Bronchial epithelial cell (primary cell): Measurements from ENCODE around the gene CRACR2A. TPM values are rescaled to one million over a fixed set of nuclear protein-coding genes. Genes with fewer than 3 reads are reported as not detected.

Experiments
- DNase-seq: peaks from one replicate; pipeline ENCODE4 v3.0.0-alpha.2; 2010; ENCODE audit warnings: low read depth
- FAIRE-seq: peaks from 2 replicates; lab custom pipeline; 2011; peaks lifted over from hg19 to GRCh38; lab: Jason Lieb, UNC
- H3K27me3 ChIP-seq: 2 replicates; pipeline ENCODE4 v1.5.1; 2011; ENCODE audit warnings: low read length; ENCODE audit not compliant: control insufficient read depth, insufficient read depth
- H3K36me3 ChIP-seq: 2 replicates; pipeline ENCODE4 v1.5.1; 2011; ENCODE audit warnings: low read length; ENCODE audit not compliant: control insufficient read depth, insufficient read depth
- H3K4me3 ChIP-seq: 2 replicates; pipeline ENCODE4 v1.5.1; 2011; ENCODE audit warnings: mild to moderate bottlenecking, low read depth, low read length, control low read depth
- CTCF ChIP-seq: IDR thresholded peaks from 2 replicates; pipeline ENCODE4 v1.5.1; 2011; ENCODE audit warnings: mild to moderate bottlenecking, moderate library complexity, low read length, control low read depth, inconsistent platforms; ENCODE audit not compliant: insufficient read depth, severe bottlenecking
- total RNA-seq: library from RNA; depleted of rRNA; stranded (reverse); fragments of >200 nt; gene quantifications from 2 replicates; pipeline ENCODE4 v1.2.1, GENCODE V29; 2014

CRACR2A gene
- total RNA-seq, 1 donor from 2014 or later: 1.1 TPM

GRCh38 chr12:3757261-3757660 lies 4.4 kb upstream of the CRACR2A start:
- DNase-seq (no peak), FAIRE-seq (peak; percentile 23)
- Histone ChIP-seq H3K4me3 (no peak overlapping the region), H3K36me3 (no peaks in the 10 kb centered on the region), H3K27me3 (peaks cover 2% of the 10 kb centered on the region)
- no peak for TF ChIP-seq CTCF

DNA sequence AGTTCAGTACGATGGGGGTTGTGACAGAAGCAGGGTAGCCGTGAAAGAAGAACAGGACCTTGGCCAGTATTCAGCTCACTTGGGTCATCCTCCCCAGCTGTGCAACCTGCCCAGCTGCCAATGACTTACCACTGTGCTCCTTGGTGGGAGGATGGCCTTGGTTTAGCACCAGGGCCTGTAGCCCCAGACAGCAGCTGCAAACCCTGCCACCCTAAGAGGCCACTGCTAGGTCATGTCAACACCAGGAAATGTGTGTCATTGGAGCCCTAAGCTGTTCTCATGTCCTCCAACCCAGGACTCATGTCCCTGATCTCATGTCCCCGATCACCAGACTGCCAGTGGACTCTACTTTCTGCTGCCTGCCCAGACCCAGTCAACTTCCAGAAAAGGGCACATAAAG lies 3.0 kb upstream of the CRACR2A start:
- no peak for FAIRE-seq
- DNase-seq: no peak
- Histone ChIP-seq H3K4me3 (no peak overlapping the region), H3K36me3 (no peaks in the 10 kb centered on the region), H3K27me3 (peaks cover 2% of the 10 kb centered on the region)
- TF ChIP-seq CTCF: no peak

DNA sequence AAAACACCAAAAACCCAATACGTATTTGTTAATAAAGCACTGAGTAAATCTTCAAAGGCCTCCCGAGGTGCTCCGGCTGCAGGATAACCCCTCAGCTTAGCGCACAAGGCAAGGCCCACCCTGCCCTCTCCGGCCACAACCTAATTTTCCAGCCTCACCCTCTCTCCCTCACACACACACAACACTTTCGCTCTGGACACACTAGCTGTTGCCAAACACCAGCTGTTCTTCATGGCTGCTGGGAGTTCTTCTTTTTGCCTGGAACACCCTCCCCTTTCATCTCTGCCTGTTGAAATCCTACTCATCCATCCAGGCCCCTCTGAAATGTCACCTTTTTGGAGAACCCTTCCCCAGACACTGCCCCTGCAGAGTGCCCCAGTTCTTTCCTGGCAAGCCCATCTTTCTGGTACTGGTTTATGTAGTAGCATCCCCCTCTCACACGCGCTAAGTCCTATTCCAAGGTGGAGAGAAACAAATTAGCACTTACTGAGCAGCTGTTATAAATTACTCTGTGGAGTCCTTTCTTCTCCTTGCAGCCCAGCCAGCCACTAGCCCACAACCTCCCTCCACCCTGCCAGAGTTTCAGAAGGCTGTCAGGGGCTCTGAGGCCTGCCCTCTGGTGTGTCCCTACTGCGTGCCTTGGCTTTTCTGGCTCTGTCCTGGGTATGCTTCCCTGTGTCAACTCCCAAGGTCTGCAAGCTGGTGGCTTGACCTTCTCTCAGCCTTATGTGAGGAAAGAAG lies 805 bp upstream of the CRACR2A start:
- Histone ChIP-seq H3K4me3 (no peak overlapping the region), H3K36me3 (no peaks in the 10 kb centered on the region), H3K27me3 (no peaks in the 10 kb centered on the region)
- FAIRE-seq: no peak
- no peak for TF ChIP-seq CTCF
- DNase-seq: no peak

DNA sequence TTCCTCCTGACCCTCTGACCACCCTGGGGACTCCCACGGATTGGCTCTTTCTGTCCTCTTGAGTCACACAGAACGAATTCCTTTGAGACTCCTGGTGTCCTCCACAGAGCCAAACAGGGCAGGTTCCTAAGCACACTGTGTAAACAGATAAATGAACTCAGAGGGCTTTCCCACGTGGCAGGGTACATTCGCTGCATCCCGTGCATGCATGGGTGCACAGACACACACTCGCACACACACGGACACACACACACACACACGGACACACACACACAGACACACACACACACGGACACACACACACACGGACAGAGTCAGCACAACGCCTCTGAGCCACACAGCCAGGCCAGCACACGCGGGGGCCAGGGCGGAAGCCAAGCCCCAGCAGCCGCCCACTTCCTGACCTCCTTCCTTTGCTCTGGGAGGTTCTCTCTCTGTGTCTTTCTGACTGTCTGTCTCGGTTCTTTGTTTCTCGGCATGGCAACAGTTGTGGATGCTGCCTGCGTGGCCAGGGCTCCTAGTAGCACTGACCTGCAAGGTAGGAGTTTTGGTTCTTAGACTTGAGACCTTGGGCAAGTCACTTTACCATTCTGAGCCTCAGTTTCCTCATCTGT lies 706 bp downstream of the CRACR2A start:
- peak; percentile 13 for FAIRE-seq

GRCh38 chr12:3751151-3752095 lies 1.5 kb downstream of the CRACR2A start:
- no peaks in the 10 kb centered on the region for H3K27me3 ChIP-seq
- no peak for TF ChIP-seq CTCF
- no peaks in the 10 kb centered on the region for H3K36me3 ChIP-seq
- no peak for DNase-seq
- FAIRE-seq: no peak
- H3K4me3 ChIP-seq: no peak overlapping the region

More for the DNA sequence above, 706 bp downstream of the CRACR2A start:
- no peak for DNase-seq
- TF ChIP-seq CTCF: no peak
- Histone ChIP-seq H3K27me3 (no peaks in the 10 kb centered on the region), H3K36me3 (no peaks in the 10 kb centered on the region), H3K4me3 (no peak overlapping the region)
